ENCODE results near the gene FGF8. TPM values are rescaled to one million over a fixed set of nuclear protein-coding genes. Genes with fewer than 3 reads are reported as not detected.
A peak's percentile ranks its signal among the peaks of the same experiment; 100 is the strongest.

The FGF8 gene
- total and polyA plus RNA-seq, 9 of the 15 experiments (the other 6 are each of a cell fraction or from before 2014, with no cell fraction given): 0.13 to 0.82 (median 0.37) TPM; not detected in 5

DNA sequence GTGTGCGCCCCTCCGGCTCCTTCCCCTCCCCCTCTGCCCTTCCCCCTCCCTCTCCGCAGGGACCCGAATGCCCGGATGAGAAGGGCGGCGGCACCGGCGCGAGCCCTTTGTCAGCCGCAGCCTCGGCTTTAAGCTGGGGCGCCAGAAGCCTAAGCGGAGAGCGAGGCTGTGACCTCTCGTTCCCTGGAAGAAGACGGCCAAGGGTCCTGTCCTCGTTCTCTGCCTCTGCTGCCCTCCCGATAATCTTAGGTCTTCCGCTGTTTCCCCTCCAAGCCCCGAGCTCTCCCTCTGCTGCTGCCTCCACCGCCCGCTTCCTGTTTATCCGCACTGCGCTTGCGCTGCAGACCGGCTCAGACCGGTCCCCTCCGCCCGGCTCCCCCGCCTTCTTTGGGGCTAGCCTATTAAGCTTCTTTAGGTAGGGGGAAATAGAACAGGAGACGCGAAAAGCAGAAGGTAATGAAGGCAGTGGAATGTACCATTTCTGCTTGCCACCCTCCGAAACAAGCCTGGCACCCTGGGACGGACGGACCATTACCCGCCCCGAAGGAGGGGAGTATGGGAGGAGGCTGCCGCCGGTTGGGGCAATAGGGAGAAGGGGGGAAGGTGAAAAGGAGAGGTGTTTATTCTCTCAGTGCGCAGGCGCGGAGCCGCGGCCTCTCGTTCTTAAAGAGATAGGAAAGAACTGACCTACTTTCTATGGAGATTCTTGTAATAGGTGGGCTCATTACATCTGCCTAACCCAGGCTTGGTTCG is 42.4 kb upstream of the FGF8 start, which contains the start of gene OGA (continued):
- TF ChIP-seq, protein P1, sequence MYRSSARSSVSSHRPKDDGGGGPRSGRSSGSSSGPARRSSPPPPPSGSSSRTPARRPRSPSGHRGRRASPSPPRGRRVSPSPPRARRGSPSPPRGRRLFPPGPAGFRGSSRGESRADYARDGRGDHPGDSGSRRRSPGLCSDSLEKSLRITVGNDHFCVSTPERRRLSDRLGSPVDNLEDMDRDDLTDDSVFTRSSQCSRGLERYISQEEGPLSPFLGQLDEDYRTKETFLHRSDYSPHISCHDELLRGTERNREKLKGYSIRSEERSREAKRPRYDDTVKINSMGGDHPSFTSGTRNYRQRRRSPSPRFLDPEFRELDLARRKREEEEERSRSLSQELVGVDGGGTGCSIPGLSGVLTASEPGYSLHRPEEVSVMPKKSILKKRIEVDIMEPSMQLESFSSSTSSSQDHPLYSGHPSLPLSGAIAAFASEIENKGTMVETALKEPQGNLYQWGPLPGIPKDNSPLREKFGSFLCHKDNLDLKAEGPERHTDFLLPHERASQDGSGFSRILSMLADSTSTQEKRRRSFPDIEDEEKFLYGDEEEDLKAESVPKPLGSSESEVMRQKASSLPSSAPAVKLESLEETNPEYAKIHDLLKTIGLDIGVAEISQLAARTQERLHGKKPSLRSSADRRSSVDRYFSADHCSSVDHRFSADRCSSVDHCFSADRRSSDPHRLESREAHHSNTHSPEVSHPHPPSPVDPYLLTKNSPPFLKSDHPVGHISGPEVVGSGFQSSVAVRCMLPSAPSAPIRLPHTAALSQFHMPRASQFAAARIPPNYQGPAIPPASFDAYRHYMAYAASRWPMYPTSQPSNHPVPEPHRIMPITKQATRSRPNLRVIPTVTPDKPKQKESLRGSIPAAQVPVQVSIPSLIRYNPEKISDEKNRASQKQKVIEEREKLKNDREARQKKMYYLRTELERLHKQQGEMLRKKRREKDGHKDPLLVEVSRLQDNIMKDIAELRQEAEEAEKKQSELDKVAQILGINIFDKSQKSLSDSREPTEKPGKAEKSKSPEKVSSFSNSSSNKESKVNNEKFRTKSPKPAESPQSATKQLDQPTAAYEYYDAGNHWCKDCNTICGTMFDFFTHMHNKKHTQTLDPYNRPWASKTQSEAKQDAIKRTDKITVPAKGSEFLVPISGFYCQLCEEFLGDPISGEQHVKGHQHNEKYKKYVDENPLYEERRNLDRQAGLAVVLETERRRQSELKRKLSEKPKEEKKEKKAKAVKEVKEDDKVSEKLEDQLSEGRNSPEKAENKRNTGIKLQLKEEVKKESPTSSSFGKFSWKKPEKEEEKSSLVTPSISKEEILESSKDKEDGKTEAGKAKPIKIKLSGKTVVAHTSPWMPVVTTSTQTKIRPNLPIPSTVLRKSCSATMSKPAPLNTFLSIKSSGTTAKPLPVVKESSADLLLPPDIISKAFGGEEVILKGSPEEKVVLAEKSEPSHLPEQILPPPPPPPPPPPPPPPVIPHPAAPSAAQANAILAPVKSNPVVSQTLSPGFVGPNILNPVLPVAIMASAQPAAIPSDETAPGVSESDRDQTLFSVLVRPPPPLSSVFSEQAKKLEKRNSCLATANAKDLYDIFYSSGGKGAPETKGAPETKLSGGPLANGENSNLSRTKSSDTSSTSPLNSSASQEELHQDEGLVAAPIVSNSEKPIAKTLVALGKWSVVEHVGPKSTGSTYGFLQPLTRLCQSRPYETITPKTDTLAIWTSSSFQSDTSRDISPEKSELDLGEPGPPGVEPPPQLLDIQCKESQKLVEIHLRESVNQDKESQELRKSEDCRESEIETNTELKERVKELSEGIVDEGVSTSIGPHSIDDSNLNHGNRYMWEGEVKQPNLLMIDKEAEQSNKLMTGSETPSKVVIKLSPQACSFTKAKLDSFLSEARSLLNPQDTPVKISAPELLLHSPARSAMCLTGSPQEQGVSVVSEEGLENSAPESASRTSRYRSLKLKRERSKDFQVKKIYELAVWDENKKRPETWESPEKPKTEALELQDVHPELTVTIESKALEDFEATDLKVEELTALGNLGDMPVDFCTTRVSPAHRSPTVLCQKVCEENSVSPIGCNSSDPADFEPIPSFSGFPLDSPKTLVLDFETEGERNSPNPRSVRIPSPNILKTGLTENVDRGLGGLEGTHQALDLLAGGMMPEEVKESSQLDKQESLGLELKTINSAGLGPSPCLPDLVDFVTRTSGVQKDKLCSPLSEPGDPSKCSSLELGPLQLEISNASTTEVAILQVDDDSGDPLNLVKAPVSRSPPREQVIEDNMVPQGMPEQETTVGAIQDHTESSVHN (IDR thresholded peaks at IDR 0.05; ENCODE audit: borderline replicate concordance in 1 of 2, low read depth in 1 of 2): no peak
- TF ChIP-seq PHTF2 (CRISPR knock-in tag; IDR thresholded peaks at IDR 0.05): no peak
- TF ChIP-seq ZNF24 (IDR thresholded peaks at IDR 0.05): no peak
- no peak for TF ChIP-seq CREBBP (IDR thresholded peaks at IDR 0.05; ENCODE audit: low read depth, low read length)
- peak in 1 of 2 experiments; percentile 39; a peak in 1 of 4 replicates for TF ChIP-seq KDM4B (IDR thresholded peaks at IDR 0.05; ENCODE audit: borderline replicate concordance in 2 of 2, low read depth in 1 of 2)
- TF ChIP-seq BDP1 (IDR thresholded peaks at IDR 0.05; ENCODE audit: insufficient read depth, insufficient read length): no peak
- TF ChIP-seq HMG20B (CRISPR knock-in tag; IDR thresholded peaks at IDR 0.05): no peak
- TF ChIP-seq, protein P2, sequence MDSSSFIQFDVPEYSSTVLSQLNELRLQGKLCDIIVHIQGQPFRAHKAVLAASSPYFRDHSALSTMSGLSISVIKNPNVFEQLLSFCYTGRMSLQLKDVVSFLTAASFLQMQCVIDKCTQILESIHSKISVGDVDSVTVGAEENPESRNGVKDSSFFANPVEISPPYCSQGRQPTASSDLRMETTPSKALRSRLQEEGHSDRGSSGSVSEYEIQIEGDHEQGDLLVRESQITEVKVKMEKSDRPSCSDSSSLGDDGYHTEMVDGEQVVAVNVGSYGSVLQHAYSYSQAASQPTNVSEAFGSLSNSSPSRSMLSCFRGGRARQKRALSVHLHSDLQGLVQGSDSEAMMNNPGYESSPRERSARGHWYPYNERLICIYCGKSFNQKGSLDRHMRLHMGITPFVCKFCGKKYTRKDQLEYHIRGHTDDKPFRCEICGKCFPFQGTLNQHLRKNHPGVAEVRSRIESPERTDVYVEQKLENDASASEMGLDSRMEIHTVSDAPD (CRISPR knock-in tag; IDR thresholded peaks at IDR 0.05): no peak
- TF ChIP-seq SMAD1 (IDR thresholded peaks at IDR 0.05; ENCODE audit: low read depth, low read length, partially characterized antibody): no peak
- TF ChIP-seq, protein P3, sequence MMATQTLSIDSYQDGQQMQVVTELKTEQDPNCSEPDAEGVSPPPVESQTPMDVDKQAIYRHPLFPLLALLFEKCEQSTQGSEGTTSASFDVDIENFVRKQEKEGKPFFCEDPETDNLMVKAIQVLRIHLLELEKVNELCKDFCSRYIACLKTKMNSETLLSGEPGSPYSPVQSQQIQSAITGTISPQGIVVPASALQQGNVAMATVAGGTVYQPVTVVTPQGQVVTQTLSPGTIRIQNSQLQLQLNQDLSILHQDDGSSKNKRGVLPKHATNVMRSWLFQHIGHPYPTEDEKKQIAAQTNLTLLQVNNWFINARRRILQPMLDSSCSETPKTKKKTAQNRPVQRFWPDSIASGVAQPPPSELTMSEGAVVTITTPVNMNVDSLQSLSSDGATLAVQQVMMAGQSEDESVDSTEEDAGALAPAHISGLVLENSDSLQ (IDR thresholded peaks at IDR 0.05): no peak
- peak; percentile 96 for TF ChIP-seq LEF1 (IDR thresholded peaks at IDR 0.05)
- no peak for TF ChIP-seq TEAD2 (tag; IDR thresholded peaks at IDR 0.05)
- TF ChIP-seq CBFA2T3 (IDR thresholded peaks at IDR 0.05): no peak
- no peak for TF ChIP-seq ZNF239 (CRISPR knock-in tag; IDR thresholded peaks at IDR 0.05)
- no peak for TF ChIP-seq ZNF436 (CRISPR knock-in tag; IDR thresholded peaks at IDR 0.05)
- TF ChIP-seq FOXP1 (CRISPR knock-in tag; IDR thresholded peaks at IDR 0.05): no peak
- no peak for TF ChIP-seq FOXJ3 (CRISPR knock-in tag; IDR thresholded peaks at IDR 0.05)
- no peak for TF ChIP-seq GATA2 (CRISPR knock-in tag; IDR thresholded peaks at IDR 0.05)

All from K562 (cell line).